ENCODE data around the gene ABCG2.

ABCG2 gene

DNA sequence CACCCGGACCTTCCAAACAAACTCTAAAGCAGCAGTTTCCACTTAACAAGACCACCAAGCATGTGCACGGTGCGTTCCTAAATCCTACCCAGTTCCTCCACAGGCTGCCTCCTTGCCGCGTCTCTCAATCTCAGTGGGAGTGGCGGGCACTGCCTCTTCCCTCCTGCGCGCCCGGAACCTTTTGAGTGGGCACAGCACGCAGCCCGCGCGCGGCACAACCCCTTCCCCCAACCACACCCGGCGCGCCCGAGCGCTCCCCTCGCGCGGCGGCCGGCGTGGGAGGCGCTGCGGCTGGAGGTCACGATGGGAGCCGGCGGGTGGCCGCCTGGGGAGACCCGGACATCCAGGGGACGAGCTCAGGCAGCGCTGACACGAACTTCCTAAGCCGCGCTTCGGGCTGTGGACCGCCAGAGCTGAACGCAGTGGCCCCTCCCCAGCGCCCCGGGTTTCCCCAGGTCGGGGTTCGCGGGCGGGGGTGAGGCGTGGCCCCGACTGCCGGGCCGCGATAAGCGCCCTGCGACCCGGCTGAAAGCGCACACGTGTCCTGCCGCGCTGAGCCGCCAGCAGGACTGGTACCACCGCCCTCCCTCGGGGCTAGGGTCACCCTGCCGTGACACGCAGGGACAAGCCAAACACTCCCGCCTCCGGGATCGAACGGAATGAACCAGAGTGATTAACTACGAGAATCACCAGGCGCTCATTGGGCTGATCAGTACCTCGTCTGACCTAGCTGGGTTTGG, at the start of gene ABCG2:
Gene ABCG2 (minus strand): TSS at position 151 of the 740 bp plus-strand sequence. CDS start 18,644 bp downstream, outside the sequence.
- peak; percentile 18 for DNase-seq

DNA sequence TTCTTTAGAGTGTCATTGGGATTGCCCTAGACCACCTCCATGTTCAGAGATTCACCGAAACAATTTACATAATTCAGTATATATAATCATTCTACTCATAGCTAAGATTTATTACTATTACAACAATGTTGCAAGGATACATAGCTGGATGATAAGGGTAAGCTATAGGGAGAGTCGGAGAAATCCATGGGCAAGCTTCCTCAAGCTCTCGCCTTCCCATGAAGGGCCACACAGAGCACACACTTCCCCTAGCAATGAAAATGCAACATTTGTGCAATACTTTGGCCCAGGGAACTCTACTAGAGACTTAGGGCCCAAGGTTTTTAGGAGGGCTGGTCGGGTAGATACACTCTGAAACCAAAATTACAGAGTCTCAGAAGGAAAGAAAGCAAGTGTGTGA, 49.7 kb upstream of the ABCG2 start:
- no peak for DNase-seq

- no peak for DNase-seq
Observed at GRCh38 chr4:88207171-88207570, 48.7 kb upstream of the ABCG2 start.

DNA sequence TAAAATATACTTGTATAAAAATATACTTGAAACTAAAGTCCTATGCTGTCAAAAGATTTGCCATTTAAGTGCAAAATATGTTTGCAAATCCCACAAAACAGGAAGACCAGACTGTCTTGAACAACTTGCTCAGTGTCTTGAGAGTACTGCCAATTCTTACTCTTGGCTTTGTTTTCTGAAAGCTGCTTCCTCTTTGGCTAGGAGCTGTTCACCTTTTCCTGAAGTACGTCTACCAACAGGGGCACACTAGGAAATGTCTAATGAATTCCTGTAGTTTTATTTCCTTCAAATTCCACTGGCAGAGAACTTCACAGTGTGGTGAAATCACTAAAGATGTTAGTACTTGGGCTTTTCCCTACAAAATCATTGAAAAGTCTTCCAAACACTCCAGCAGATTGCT, 46.4 kb upstream of the ABCG2 start:
- no peak for DNase-seq

- no peak for DNase-seq
Observed at GRCh38 chr4:88202443-88202842, 44.0 kb upstream of the ABCG2 start.

- no peak for DNase-seq
Observed at GRCh38 chr4:88200186-88200585, 41.7 kb upstream of the ABCG2 start.

DNA sequence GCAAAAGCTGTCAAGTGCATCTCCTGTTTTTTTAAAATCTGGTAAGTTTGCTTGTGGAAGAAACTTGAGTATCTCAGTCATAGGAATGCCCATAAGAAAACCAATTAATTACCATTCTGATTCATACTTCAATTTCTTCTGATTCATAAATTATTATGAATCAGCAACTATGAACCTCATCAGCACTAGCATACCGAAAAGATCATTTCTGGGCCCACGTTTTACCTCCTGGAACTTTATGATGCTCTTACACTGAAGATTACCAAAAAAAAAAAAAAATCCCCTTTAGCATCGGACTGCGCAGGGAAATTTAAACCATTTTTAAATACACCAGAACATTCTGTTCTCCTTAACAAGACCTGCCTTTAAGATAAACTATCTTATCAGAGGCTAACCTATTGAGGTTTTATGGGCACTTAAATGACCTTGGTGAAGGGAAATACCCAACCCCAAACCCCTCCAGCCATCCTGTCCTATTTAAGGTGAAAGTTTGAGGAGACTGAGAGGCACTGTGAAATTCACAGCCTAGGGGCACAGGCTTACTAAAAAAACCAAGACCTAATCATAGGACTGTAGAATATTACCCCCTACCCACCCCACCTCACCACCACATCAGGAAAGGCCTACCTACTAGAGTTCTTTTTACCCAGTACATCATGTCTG, 38.2 kb upstream of the ABCG2 start:
- DNase-seq = no peak

DNA sequence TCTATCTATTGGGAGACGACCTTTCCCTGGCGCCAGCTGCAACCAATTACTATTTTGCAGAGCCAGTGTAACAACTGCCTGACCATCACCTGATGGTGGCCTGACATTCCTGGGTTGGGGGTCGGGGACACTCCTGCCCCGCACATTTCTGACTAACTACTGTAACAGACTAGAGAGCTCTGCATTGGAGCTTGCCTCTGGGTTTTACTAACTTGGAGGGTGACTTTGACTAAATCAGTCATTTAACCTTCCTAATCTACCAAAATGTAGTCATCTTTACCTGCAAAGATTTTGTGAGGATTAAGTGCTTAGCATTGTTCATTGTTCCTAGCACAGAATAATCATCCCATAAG, 37.5 kb upstream of the ABCG2 start:
- no peak for DNase-seq

- DNase-seq = no peak
Observed at GRCh38 chr4:88195328-88196012, 37.0 kb upstream of the ABCG2 start.

- DNase-seq = no peak
Observed at GRCh38 chr4:88191404-88191803, 33.0 kb upstream of the ABCG2 start.

DNA sequence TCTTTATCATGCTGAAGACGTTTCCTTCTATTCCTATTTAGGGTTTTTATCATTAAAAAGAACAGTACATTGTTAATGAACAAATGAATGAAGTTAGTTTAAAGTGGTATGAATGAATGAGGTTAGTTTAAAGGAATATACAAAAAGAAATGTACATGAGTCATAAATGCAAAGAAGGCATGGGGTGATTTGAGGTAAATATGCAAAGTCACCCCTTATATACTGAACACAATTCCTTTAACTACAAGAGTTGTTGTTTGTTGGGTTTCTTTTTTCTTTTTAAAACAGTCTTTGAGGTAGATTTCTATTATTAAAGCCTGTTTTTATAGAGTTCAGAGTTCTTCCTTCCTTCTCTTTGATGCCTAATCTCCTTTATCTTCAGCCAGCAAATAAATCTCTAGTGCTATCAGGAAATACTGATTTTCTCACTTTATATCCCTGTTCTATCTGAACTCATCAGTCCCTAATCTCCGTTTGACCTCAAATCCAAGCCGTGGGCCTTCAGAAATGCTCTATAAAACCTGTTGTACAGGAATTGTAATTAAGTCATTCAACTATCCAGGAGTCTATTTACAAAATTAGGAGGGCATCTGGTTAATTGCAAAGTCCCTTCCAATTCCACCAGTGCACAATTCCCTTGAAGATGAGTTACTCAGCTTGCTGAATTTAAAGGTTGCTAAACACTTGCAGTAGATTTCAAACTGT, 31.6 kb upstream of the ABCG2 start:
- no peak for DNase-seq

DNA sequence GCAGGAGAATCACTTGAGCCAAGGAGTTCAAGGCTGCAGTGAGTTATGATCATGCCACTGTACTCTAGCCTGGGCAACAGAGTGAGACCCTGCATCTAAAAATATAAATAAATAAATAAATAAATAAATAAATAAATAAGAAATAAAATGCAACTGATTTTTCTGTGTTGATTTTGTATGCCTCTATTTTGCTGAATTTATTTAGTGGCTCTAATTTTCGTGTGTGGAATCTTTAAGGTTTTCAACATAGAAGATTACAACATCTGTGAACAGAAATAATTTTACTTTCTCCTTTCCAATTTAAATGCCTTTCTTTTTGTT, 30.9 kb upstream of the ABCG2 start:
- no peak for DNase-seq

- DNase-seq = no peak
Observed at GRCh38 chr4:88188738-88189417, 30.4 kb upstream of the ABCG2 start.

DNA sequence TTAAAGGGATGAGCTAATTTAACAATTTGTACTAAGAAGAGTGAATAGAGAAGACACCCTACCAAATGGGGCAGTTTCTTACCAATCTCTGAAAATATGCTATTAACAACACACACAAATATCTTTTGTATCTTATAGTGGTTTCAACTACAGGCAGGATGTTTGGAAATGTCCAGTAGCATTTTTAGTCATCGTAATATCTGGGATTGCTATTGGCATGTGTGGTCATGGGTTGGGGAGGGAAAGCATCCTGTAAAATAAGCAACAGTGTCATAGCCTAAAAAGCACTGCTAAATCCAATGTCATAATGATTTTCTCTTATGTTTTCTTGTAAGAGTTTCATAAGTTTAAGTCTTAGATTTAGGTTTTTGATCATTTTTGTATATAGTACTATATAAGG, 29.3 kb upstream of the ABCG2 start:
- no peak for DNase-seq

DNA sequence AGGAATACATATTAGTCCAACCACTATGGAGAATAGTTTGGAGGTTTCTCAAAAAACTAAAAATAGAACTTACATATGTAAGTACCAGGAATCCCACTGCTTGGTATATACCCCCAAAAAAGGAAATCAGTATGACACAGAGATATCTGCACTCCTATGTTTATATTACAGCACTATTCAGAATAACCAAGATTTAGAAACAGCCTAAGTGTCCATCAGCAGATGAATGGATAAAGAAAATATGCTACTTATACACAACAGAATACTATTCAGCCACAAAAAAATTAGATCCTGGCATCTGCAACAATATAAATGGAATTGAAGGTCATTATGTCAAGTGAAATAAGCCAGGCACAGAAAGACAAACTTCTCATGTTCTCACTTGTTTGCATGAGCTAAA, 27.5 kb upstream of the ABCG2 start:
- DNase-seq = peak; percentile 1

DNA sequence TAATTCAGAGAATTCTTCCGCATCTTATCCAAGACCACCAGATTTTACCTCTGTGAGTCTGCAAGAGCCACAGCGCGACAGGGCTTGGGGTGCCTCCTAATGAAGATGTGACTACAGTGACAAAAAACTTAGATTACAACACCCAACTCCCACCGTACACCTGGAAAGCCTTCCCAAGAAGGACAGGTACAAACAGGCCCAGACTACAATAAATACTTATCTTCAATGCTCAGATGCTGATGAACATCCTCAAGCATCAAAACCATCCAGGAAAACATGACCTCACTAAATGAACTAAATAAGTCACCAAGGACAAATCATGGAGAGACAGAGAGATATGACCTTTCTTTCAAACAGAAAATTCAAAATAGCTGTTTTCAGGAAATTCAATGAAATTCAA, 20.8 kb upstream of the ABCG2 start:
- DNase-seq = no peak

DNA sequence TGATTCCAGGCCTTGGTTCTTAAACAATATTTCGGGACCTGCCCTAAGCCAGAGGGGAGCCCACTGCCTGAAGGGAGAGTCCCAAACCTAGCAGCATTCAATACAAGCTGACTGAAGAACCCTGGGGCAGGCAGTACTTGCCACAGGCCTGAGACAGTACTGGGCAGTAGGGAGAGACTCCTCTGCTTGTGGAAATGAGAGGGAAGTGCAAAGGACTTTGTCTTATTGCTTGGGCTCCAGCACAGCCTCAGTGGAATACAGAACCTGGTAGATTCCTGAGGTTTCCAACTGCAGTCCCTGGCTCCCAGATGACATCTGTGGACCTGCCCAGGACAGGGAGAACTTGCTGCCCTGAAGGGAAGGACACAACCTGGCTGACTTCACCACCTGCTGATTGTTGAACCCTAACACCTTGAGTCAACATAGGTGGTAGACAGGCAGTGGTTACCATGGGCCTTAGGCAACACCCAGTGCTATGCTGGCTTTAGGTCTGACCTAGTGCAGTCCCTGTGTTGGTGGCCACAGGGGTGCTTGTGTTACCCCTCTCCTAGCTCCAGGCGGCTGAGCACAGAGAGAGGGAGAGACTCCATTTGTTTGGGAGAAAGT, 20.3 kb upstream of the ABCG2 start:
- no peak for DNase-seq

DNA sequence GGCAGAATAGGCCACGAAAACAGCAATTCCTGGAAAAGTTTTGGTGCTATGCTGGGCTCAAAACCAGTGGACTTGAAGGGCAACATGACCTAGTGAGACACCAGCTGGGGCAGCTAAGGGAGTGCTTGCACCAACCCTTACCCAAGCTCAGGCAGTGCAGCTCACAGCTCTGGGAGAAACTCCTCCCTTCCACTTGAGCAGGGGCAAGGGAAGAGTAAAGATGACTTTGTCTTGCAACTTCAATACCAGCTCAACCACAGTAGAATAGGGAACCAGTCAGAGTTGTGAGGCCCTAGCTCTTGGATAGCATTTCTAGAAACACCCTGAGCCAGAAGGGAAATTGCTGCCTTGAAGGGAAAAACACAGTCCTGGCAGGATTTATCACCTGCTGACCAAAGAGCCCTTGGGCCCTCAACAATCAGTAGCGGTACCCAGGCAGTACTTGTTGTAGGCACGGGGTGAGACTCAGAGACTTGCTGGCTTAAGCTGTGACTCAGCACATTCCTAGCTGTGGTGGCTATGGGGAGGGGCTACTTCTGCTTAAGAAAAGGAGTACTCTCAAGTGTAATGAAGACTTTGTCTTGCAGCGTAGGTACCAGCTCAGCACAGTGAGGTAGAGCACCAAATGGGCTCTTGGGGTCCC, 19.7 kb upstream of the ABCG2 start:
- no peak for DNase-seq

DNA sequence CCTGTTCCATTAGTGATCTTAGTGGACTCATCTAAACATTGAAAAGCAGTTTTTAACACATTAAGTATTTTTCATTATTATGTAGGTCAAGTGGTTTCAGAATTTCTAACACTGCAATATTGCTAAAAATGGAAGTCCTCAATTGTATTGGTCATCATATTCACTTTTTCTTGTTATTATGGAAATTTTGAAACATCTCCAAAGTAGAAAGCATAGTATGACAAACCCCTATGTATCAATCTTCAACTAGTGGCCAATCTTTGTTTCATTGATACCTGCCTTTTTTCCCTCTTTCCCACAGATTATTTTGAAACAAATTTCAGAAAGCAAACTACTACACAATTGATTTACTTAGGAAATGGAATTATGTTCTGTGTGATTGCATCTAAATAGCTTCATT, 14.5 kb upstream of the ABCG2 start:
- no peak for DNase-seq

DNA sequence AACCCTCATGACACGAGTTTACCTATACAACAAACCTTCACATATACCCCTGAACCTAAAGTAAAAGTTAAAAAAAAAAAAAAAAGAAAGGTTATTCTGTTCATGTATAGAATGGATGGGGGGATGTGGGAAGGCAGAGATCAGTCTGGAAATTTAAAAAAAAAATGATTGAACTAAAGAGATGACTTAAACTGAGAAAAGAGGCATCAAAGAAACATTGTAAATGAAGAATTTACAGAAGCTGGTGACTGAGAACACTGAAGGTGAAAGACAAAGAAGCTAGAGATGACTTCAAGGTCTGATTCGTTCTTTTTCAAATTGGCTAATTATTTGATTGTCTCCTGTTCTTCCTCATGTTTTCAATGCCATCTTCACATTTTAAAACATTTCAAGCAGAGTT, 12.8 kb upstream of the ABCG2 start:
- DNase-seq = no peak

- DNase-seq = no peak
Observed at GRCh38 chr4:88169298-88169697, 10.9 kb upstream of the ABCG2 start.

DNA sequence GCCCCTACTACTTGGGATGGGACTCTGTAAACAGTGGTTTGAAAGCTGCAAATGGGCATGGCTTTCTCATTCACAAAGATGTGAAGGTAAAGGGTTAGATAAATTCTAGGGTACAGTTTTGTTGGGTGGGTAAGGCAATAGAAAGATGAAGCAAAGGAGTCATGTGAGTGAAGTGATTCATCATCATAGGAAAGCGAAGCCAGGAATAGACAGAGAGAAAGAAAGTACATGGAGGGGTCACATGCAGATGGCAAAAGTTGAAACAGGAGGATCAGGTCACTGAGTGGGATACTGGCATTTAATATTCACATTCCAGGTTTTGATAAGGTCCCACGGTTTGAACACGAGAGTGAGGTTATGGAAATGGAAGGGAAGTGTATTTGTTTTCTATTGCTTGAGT, 8.2 kb upstream of the ABCG2 start:
- no peak for DNase-seq
